GM18868 (cell line): ENCODE data around the gene POT1.

Experiments
- ATAC-seq: cut with Tn5 transposase; IDR thresholded peaks from one replicate; pipeline ENCODE4 v1.9.1; 2021; ENCODE audit warnings: mild to moderate bottlenecking, moderate library complexity; ENCODE audit not compliant: unreplicated experiment

Gene POT1

GRCh38 chr7:124812764-124813163 lies 116.9 kb downstream of the POT1 start:
- no peak for ATAC-seq

GRCh38 chr7:124811341-124811740 lies 118.3 kb downstream of the POT1 start:
- no peak for ATAC-seq

- no peak for ATAC-seq
These were observed 119.0 kb downstream of the POT1 start for GRCh38 chr7:124810605-124811004.

DNA sequence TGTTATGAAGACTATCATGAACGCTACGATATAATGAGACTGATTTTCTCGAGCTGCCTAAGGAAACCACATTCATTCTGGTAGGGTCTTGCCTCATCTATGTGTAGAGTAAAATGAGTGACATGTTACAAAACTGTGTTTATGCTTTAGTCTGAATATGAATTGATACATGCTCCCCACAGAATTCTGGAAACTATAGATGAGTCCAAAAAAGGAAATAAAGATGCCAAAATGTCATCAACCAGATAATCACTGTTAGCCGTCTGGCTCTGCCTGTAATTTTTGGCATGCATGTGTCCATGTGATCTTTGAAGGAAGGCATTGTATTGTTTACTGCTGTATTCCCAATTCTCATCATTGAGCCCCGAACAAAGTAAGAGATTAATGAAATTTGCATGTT lies 121.4 kb downstream of the POT1 start:
- no peak for ATAC-seq

- ATAC-seq = no peak
These were observed 128.2 kb downstream of the POT1 start for GRCh38 chr7:124801330-124801895.

GRCh38 chr7:124800386-124800785 lies 129.2 kb downstream of the POT1 start:
- no peak for ATAC-seq

- no peak for ATAC-seq
These were observed 130.2 kb downstream of the POT1 start for GRCh38 chr7:124799448-124799847.

DNA sequence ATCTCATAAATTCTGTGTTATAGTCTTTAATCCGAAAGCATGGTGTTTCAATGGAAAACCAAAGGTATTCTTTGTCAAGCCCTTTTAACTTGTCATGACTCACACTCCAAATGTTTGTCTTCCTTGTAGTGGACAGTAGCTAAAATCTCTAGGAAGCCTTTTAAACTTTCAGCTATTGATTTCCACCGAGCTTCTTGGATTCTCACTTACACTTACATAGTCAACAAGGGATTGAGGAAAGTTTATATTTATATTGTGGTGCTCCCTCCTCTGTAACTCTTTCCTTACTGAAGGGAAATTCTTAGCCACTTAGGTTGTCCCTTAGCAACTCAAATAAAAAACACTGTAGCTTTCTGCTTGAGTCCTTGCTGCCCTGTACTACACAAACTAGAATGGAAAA lies 132.9 kb downstream of the POT1 start:
- no peak for ATAC-seq

- no peak for ATAC-seq
These were observed 136.9 kb downstream of the POT1 start for GRCh38 chr7:124792696-124793095.

DNA sequence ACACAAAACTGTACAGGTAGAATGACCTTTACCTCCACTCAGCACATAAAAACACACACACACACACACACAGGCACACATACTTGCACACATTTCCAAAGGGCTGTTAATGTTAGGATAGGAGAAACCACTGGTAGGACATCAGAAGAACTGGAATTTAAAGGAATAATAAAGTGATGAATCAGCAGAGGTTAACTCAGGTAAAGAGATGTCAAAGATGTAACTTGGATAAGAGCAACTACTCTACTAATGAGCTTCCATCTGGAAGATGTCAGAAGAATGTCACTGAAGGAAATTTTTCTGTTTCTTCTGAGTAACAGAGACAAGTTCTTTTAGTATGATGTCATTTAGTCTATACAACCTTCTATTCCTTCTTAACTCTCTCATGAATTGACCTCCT lies 137.6 kb downstream of the POT1 start:
- no peak for ATAC-seq

GRCh38 chr7:124791426-124791825 lies 138.2 kb downstream of the POT1 start:
- no peak for ATAC-seq

GRCh38 chr7:124790645-124791044 lies 139.0 kb downstream of the POT1 start:
- peak; percentile 69 for ATAC-seq

DNA sequence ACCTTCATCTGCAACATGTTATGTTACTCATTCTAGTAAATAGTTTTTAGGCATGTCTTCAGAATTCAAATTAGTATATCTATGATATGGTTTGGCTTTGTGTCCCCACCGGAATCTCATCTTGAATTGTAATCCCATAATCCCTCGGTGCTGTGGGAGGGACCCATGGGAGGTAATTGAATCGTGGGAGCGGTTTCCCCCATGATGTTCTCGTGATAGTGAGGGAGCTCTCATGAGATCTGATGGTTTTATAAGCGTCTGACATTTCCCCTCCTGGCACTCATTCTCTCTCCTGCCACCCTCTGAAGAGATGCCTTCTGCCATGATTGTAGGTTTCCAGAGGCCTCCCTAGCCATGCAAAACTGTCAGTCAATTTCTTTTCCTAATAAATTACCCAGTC lies 143.6 kb downstream of the POT1 start:
- no peak for ATAC-seq

GRCh38 chr7:124784879-124785818 lies 144.5 kb downstream of the POT1 start:
- peak; percentile 92 for ATAC-seq

DNA sequence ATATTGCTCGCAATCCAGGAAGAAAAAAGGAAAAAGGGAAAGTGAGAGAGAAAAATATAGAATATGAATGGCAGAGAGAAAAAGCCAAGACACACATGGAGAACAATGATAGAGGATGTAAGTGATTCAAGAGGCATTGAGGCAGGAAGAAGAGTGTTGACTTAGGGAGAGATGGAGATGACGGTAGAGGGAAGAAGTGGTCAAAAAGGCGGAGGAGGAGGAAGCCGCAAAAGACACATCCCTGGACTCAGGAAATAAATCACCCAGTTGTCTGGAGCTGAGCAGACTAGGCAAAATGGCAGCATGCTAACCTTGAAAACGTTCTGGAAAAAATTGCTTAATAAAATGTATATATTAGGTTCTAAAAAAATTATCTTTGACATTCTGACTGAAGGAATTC lies 146.4 kb downstream of the POT1 start:
- no peak for ATAC-seq

GRCh38 chr7:124781907-124782734 lies 147.5 kb downstream of the POT1 start:
- ATAC-seq = no peak

DNA sequence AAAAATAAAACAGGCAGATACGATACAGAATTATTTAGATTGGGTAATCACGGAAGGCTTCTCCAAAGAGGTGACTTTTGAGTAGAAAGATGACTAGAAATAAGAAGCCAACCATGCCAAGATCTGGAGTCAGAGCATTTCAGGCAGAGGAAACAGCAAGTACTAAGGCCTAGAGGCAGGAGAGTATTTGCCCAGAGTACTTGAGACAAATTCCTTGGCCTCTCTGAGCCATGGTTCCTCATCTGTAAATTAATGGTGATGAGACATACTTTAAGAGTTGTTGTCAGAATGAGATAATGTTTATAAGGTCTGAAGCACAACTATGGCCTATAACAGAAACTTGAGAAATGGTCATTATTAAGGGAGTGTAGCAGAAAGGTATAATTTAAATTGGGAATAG lies 148.2 kb downstream of the POT1 start:
- ATAC-seq = no peak

GRCh38 chr7:124780608-124781007 lies 149.0 kb downstream of the POT1 start:
- ATAC-seq = no peak

GRCh38 chr7:124780056-124780455 lies 149.6 kb downstream of the POT1 start:
- no peak for ATAC-seq

GRCh38 chr7:124779620-124780019 lies 150.0 kb downstream of the POT1 start:
- ATAC-seq = no peak

GRCh38 chr7:124779194-124779593 lies 150.4 kb downstream of the POT1 start:
- ATAC-seq = peak; percentile 47

- ATAC-seq = no peak
These were observed 152.4 kb downstream of the POT1 start for GRCh38 chr7:124777268-124777667.
